ENCODE data around the gene ZDHHC13.

The ZDHHC13 gene

GRCh38 chr11:19100885-19101284, 16.1 kb upstream of the ZDHHC13 start:
- Histone ChIP-seq H2AFZ (ENCODE audit: low read length, unreplicated experiment) (no peak overlapping the region), H3K4me1 (ENCODE audit: control insufficient read depth, insufficient read depth, low read length, unreplicated experiment) (no peaks in the 10 kb centered on the region), H3K27ac (ENCODE audit: low read depth, low read length) (no peak overlapping the region), H3K79me2 (ENCODE audit: control insufficient read depth, insufficient read depth, low read length, unreplicated experiment) (no peaks in the 10 kb centered on the region), H3K27me3 (ENCODE audit: insufficient read depth, low read length) (peaks cover 96% of the 10 kb centered on the region), H3K36me3 (ENCODE audit: insufficient read depth, low read length) (no peaks in the 10 kb centered on the region), H3K4me3 (ENCODE audit: low read depth, low read length) (no peak overlapping the region)

- H3K27me3 ChIP-seq (ENCODE audit: insufficient read depth, low read length), result peaks cover 93% of the 10 kb centered on the region
- no peaks in the 10 kb centered on the region for H3K79me2 ChIP-seq (ENCODE audit: control insufficient read depth, insufficient read depth, low read length, unreplicated experiment)
- H3K4me3 ChIP-seq (ENCODE audit: low read depth, low read length), result no peak overlapping the region
- no peak overlapping the region for H3K27ac ChIP-seq (ENCODE audit: low read depth, low read length)
- no peaks in the 10 kb centered on the region for H3K36me3 ChIP-seq (ENCODE audit: insufficient read depth, low read length)
- H2AFZ ChIP-seq (ENCODE audit: low read length, unreplicated experiment), result no peak overlapping the region
- no peaks in the 10 kb centered on the region for H3K4me1 ChIP-seq (ENCODE audit: control insufficient read depth, insufficient read depth, low read length, unreplicated experiment)
Observed at GRCh38 chr11:19101796-19102520, 15.0 kb upstream of the ZDHHC13 start.

GRCh38 chr11:19102521-19102900, 14.5 kb upstream of the ZDHHC13 start:
- no peak overlapping the region for H2AFZ ChIP-seq (ENCODE audit: low read length, unreplicated experiment)
- no peaks in the 10 kb centered on the region for H3K4me1 ChIP-seq (ENCODE audit: control insufficient read depth, insufficient read depth, low read length, unreplicated experiment)
- no peaks in the 10 kb centered on the region for H3K79me2 ChIP-seq (ENCODE audit: control insufficient read depth, insufficient read depth, low read length, unreplicated experiment)
- no peak overlapping the region for H3K4me3 ChIP-seq (ENCODE audit: low read depth, low read length)
- H3K36me3 ChIP-seq (ENCODE audit: insufficient read depth, low read length), result no peaks in the 10 kb centered on the region
- no peak overlapping the region for H3K27ac ChIP-seq (ENCODE audit: low read depth, low read length)
- peaks cover 92% of the 10 kb centered on the region for H3K27me3 ChIP-seq (ENCODE audit: insufficient read depth, low read length)

DNA sequence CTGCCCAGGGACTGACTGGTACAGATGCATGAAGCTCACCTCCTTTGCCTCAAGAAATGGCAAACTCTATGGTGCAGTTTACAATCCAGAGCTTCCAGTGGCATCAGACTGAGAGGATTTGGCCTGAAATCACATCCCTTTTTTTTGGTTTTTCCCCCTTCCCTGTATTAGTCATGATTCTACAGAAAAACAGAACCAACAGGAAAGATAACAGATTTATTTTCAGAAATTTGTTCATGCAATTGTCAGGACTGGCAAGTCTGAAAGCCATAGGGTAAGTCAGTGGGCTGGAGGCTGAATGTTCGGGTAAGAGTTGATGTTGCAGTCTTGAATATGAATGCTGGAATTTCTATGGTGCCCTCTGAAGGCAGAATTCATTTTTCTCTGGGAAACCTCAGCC, 12.0 kb upstream of the ZDHHC13 start:
- H3K27ac ChIP-seq (ENCODE audit: low read depth, low read length), result no peak overlapping the region
- no peak overlapping the region for H2AFZ ChIP-seq (ENCODE audit: low read length, unreplicated experiment)
- peaks cover 74% of the 10 kb centered on the region for H3K27me3 ChIP-seq (ENCODE audit: insufficient read depth, low read length)
- H3K4me1 ChIP-seq (ENCODE audit: control insufficient read depth, insufficient read depth, low read length, unreplicated experiment), result no peaks in the 10 kb centered on the region
- no peaks in the 10 kb centered on the region for H3K79me2 ChIP-seq (ENCODE audit: control insufficient read depth, insufficient read depth, low read length, unreplicated experiment)
- no peak overlapping the region for H3K4me3 ChIP-seq (ENCODE audit: low read depth, low read length)
- H3K36me3 ChIP-seq (ENCODE audit: insufficient read depth, low read length), result no peaks in the 10 kb centered on the region

DNA sequence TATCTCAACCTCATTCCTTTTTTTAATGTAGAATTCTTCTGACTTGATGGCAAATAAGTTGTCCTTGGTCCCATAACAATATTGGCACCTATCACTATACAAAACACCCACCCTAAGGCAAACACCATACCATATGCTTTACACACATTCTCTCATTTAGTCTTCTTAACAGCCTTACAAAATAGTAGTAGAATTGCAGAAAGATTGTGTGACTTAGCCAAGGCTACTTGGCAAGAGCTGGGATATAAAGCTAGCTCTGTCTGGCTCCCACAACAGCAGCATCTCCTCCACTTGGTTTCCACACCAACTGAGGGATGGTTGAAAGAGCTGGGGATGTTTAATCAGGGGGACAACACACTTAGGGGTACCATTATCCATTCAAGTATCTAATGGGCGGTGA, 9.8 kb upstream of the ZDHHC13 start:
- Histone ChIP-seq H2AFZ (ENCODE audit: low read length, unreplicated experiment) (no peak overlapping the region), H3K4me3 (ENCODE audit: low read depth, low read length) (no peak overlapping the region), H3K27me3 (ENCODE audit: insufficient read depth, low read length) (peaks cover 69% of the 10 kb centered on the region), H3K79me2 (ENCODE audit: control insufficient read depth, insufficient read depth, low read length, unreplicated experiment) (no peaks in the 10 kb centered on the region), H3K4me1 (ENCODE audit: control insufficient read depth, insufficient read depth, low read length, unreplicated experiment) (no peaks in the 10 kb centered on the region), H3K36me3 (ENCODE audit: insufficient read depth, low read length) (no peaks in the 10 kb centered on the region), H3K27ac (ENCODE audit: low read depth, low read length) (no peak overlapping the region)

DNA sequence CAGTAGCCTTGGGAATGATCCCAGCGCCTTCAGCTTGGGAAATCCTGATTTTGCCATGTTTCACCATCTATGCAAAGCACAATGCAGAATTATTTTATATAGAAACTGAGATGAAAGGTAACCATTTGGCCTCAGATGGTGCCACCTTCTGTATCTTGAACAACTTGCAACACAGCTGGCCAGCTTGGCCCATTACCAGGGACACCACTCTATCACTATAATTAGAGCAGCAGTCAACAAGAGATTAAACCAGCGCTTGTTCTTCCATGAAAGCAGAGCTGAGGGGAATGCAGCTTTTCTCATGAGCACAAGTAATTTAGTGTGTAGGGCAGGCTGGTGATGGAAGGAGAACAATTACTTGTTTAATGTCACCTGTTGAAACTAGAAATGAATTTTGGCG, 6.7 kb upstream of the ZDHHC13 start:
- no peaks in the 10 kb centered on the region for H3K36me3 ChIP-seq (ENCODE audit: insufficient read depth, low read length)
- H3K27ac ChIP-seq (ENCODE audit: low read depth, low read length), result no peak overlapping the region
- H2AFZ ChIP-seq (ENCODE audit: low read length, unreplicated experiment), result no peak overlapping the region
- no peak overlapping the region for H3K4me3 ChIP-seq (ENCODE audit: low read depth, low read length)
- H3K27me3 ChIP-seq (ENCODE audit: insufficient read depth, low read length), result peaks cover 56% of the 10 kb centered on the region
- no peaks in the 10 kb centered on the region for H3K4me1 ChIP-seq (ENCODE audit: control insufficient read depth, insufficient read depth, low read length, unreplicated experiment)
- H3K79me2 ChIP-seq (ENCODE audit: control insufficient read depth, insufficient read depth, low read length, unreplicated experiment), result no peaks in the 10 kb centered on the region

DNA sequence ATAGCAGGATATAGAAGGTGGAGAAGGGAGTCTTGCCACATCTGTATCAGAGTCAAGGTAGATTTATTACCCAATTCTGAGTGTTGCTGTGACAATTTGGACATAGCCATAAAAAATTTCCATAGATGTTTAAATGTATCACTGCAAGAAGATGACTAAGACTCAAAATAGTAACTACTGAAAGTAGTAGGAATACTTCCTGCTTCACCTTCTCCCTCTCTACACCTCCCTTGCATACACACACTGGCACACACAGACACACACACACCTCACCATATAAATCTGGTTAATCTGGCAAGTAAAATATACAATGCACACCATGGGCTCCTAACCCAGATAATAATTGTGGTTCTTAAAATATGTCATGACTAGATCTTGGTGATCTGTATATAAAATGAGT, 5.2 kb upstream of the ZDHHC13 start:
- H3K36me3 ChIP-seq (ENCODE audit: insufficient read depth, low read length), result no peaks in the 10 kb centered on the region
- H3K4me1 ChIP-seq (ENCODE audit: control insufficient read depth, insufficient read depth, low read length, unreplicated experiment), result peaks cover 6% of the 10 kb centered on the region
- H3K4me3 ChIP-seq (ENCODE audit: low read depth, low read length), result no peak overlapping the region
- no peak overlapping the region for H2AFZ ChIP-seq (ENCODE audit: low read length, unreplicated experiment)
- no peak overlapping the region for H3K27ac ChIP-seq (ENCODE audit: low read depth, low read length)
- H3K79me2 ChIP-seq (ENCODE audit: control insufficient read depth, insufficient read depth, low read length, unreplicated experiment), result no peaks in the 10 kb centered on the region
- H3K27me3 ChIP-seq (ENCODE audit: insufficient read depth, low read length), result peaks cover 44% of the 10 kb centered on the region

DNA sequence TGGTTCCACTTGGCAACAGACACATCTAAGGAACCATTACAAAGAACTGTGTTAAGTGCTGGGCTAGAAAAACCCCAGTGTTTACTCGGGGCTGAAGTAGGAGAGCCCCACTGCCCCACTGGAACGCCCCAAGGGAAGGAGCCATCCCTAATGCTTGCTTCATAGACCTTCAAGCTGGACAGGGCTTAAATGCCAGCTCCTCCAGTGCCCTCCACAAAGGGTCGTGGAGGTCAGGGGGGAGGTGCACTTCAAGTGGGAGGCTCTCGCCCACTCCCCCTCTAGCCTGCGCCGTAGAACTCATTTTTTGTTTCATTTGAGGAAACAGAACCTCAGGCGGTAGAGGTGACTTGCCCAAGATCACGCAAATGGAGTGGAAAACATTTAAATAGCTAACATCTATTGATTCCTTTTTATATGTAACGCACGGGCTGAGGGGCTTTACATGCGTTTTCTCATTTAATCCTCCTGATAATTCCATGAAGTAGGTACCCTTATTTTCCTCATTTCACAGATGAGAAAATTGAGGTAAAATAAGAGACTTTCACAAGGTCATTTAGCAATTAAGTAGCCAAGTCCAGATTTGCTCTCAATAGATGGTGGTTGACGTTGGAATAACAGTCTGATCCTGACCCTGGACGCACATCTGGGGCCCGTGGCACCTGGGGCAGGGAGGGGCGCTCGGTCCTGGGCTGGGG, 545 bp upstream of the ZDHHC13 start:
- Histone ChIP-seq H2AFZ (ENCODE audit: low read length, unreplicated experiment) (peak overlapping the region; percentile 64), H3K79me2 (ENCODE audit: control insufficient read depth, insufficient read depth, low read length, unreplicated experiment) (peaks cover 16% of the 10 kb centered on the region), H3K4me1 (ENCODE audit: control insufficient read depth, insufficient read depth, low read length, unreplicated experiment) (peaks cover 9% of the 10 kb centered on the region), H3K27me3 (ENCODE audit: insufficient read depth, low read length) (peaks cover 24% of the 10 kb centered on the region), H3K27ac (ENCODE audit: low read depth, low read length) (no peak overlapping the region), H3K36me3 (ENCODE audit: insufficient read depth, low read length) (no peaks in the 10 kb centered on the region), H3K4me3 (ENCODE audit: low read depth, low read length) (peak overlapping the region; percentile 84)

DNA sequence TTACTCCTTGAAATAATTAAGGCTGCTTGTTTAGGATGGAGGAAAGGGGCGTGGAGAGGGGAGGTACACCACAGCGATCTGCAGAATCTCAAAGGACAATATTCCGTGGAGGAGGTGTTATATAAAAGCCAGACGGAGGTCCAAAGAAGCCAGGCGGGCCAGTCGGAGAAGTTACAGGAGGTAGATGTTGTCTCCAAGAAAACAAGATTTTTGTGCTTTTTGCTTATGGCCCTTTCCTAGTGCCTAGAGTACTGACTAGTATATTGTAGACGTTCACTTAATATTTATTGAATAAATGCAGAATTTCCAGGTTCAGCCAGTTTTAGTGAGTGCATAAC, 761 bp downstream of the ZDHHC13 start:
- peaks cover 17% of the 10 kb centered on the region for H3K79me2 ChIP-seq (ENCODE audit: control insufficient read depth, insufficient read depth, low read length, unreplicated experiment)
- H3K4me1 ChIP-seq (ENCODE audit: control insufficient read depth, insufficient read depth, low read length, unreplicated experiment), result peaks cover 16% of the 10 kb centered on the region
- H3K4me3 ChIP-seq (ENCODE audit: low read depth, low read length), result peak overlapping the region; percentile 84
- peak overlapping the region; percentile 64 for H2AFZ ChIP-seq (ENCODE audit: low read length, unreplicated experiment)
- no peak overlapping the region for H3K27ac ChIP-seq (ENCODE audit: low read depth, low read length)
- peaks cover 12% of the 10 kb centered on the region; the same call in 1 of the 2 replicates for H3K27me3 ChIP-seq (ENCODE audit: insufficient read depth, low read length)
- no peaks in the 10 kb centered on the region for H3K36me3 ChIP-seq (ENCODE audit: insufficient read depth, low read length)

GRCh38 chr11:19121646-19122045, 4.7 kb downstream of the ZDHHC13 start:
- peaks cover 12% of the 10 kb centered on the region for H3K4me1 ChIP-seq (ENCODE audit: control insufficient read depth, insufficient read depth, low read length, unreplicated experiment)
- H3K36me3 ChIP-seq (ENCODE audit: insufficient read depth, low read length), result no peaks in the 10 kb centered on the region
- H3K79me2 ChIP-seq (ENCODE audit: control insufficient read depth, insufficient read depth, low read length, unreplicated experiment), result peaks cover 23% of the 10 kb centered on the region

GRCh38 chr11:19122960-19123615, 6.1 kb downstream of the ZDHHC13 start:
- peaks cover 11% of the 10 kb centered on the region for H3K4me1 ChIP-seq (ENCODE audit: control insufficient read depth, insufficient read depth, low read length, unreplicated experiment)
- H3K36me3 ChIP-seq (ENCODE audit: insufficient read depth, low read length), result no peaks in the 10 kb centered on the region
- no peak overlapping the region for H3K4me3 ChIP-seq (ENCODE audit: low read depth, low read length)
- no peak overlapping the region for H2AFZ ChIP-seq (ENCODE audit: low read length, unreplicated experiment)
- H3K27ac ChIP-seq (ENCODE audit: low read depth, low read length), result no peak overlapping the region
- H3K79me2 ChIP-seq (ENCODE audit: control insufficient read depth, insufficient read depth, low read length, unreplicated experiment), result peaks cover 20% of the 10 kb centered on the region
- H3K27me3 ChIP-seq (ENCODE audit: insufficient read depth, low read length), result no peaks in the 10 kb centered on the region

More at GRCh38 chr11:19121646-19122045, 4.7 kb downstream of the ZDHHC13 start:
- Histone ChIP-seq H3K4me3 (ENCODE audit: low read depth, low read length) (no peak overlapping the region), H2AFZ (ENCODE audit: low read length, unreplicated experiment) (no peak overlapping the region), H3K27me3 (ENCODE audit: insufficient read depth, low read length) (no peaks in the 10 kb centered on the region), H3K27ac (ENCODE audit: low read depth, low read length) (no peak overlapping the region)

Measured in ACC112 (cell line).